Progenitor cell of endocrine pancreas (in vitro differentiated cells): ENCODE data around the gene CACNA1B. TPM values are rescaled to one million over a fixed set of nuclear protein-coding genes. Genes with fewer than 3 reads are reported as not detected.

Source experiments
- DNase-seq: peaks from one replicate; pipeline ENCODE4 v3.0.0; 2021; ENCODE audit warnings: low spot score; ENCODE audit not compliant: unreplicated experiment
- H3K27ac Mint-ChIP-seq: 2 replicates; pipeline ENCODE4 v1.8.0; 2021; ENCODE audit warnings: mild to moderate bottlenecking, moderate library complexity, mixed read lengths
- H3K27me3 Mint-ChIP-seq: 2 replicates; pipeline ENCODE4 v1.8.0; 2021; ENCODE audit warnings: mixed read lengths
- H3K36me3 Mint-ChIP-seq: 2 replicates; pipeline ENCODE4 v1.8.0; 2022; ENCODE audit warnings: mixed read lengths; ENCODE audit not compliant: insufficient read depth
- H3K4me1 Mint-ChIP-seq: 2 replicates; pipeline ENCODE4 v1.8.0; 2021; ENCODE audit warnings: low read depth, mixed read lengths
- H3K4me3 Mint-ChIP-seq: 2 replicates; pipeline ENCODE4 v1.8.0; 2021; ENCODE audit warnings: low read depth, mild to moderate bottlenecking, moderate library complexity, mixed read lengths
- H3K9me3 Mint-ChIP-seq: 2 replicates; pipeline ENCODE4 v1.8.0; 2021; ENCODE audit warnings: low read depth, mixed read lengths
- total RNA-seq: library from RNA; stranded (reverse); gene quantifications from 2 replicates; pipeline ENCODE4 v1.2.1, GENCODE V29; 2021
- TF ChIP-seq, protein P1 (sequence below): fragments of 200-600 bp; sonication (generic); IDR thresholded peaks from one replicate; pipeline ENCODE4 v1.5.0; 2021; ENCODE audit warnings: antibody characterized with exemption, mild to moderate bottlenecking; ENCODE audit not compliant: unreplicated experiment

Gene CACNA1B
- total RNA-seq, 1 donor from 2014 or later: 2.4 TPM

DNA sequence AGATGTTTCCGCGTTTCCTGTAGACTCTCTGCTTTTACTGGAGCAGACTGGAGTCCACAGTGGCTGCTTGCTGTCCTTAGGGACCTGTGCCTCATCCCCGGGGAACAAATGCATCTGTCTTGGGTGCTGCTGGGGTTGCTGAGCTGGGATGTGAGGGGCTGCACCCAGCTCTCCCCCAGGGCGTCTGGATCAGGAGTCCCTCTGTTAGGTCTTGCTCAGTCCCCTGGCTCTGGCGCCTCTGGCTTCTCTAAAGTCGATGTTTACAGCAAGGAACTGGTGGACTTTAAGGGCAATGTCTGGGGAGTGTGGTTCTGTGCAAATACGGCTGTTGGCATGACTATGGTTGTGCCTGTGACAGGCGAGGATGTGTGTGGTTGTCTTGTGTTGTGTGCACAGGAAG is 91.4 kb downstream of the CACNA1B start:
- TF ChIP-seq, protein P1, sequence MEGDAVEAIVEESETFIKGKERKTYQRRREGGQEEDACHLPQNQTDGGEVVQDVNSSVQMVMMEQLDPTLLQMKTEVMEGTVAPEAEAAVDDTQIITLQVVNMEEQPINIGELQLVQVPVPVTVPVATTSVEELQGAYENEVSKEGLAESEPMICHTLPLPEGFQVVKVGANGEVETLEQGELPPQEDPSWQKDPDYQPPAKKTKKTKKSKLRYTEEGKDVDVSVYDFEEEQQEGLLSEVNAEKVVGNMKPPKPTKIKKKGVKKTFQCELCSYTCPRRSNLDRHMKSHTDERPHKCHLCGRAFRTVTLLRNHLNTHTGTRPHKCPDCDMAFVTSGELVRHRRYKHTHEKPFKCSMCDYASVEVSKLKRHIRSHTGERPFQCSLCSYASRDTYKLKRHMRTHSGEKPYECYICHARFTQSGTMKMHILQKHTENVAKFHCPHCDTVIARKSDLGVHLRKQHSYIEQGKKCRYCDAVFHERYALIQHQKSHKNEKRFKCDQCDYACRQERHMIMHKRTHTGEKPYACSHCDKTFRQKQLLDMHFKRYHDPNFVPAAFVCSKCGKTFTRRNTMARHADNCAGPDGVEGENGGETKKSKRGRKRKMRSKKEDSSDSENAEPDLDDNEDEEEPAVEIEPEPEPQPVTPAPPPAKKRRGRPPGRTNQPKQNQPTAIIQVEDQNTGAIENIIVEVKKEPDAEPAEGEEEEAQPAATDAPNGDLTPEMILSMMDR: no peak
- no peak for DNase-seq
- H3K4me1 Mint-ChIP-seq: no peaks in the 10 kb centered on the region
- no peaks in the 10 kb centered on the region for H3K9me3 Mint-ChIP-seq
- no peak overlapping the region for H3K4me3 Mint-ChIP-seq
- no peaks in the 10 kb centered on the region for H3K36me3 Mint-ChIP-seq
- H3K27me3 Mint-ChIP-seq: peaks cover 6% of the 10 kb centered on the region
- H3K27ac Mint-ChIP-seq: no peak overlapping the region

DNA sequence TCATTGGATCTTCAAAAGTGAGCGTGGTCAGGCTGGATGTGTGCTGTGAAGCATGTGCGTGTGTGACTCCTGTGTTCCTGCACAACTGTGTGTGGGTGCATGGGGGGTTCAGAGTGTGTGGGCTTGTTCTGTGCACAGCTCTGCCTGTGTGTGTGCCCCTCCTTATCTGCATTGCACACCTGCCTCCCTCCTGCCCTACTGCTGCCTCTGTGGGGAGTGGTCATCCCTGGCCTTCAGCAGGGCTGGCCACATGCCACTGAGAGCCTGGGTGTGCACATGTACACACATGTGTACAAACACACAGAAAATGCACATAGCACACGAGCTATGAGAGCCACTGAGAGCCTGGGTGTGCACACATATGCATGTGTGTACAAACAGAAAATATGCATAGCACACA is 92.1 kb downstream of the CACNA1B start:
- H3K27ac Mint-ChIP-seq: no peak overlapping the region

DNA sequence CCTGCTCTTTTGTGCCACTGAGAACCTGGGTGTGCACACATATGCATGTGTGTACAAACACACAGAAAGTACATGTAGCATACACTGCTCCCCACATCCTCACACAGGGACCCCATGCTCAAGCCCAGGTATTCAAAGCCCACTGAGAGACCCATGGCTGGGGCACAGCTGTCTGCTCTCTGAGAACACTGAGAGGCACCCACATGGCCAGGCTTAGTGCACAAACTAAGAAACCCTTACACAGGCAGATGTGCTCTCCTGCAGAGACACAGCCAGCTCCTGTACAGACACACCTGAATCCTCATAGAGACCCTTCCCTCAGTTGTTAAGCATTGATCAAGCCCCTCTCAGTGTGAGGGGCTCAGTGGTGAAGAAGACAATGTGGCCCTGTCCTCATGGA is 92.5 kb downstream of the CACNA1B start:
- DNase-seq: no peak
- no peaks in the 10 kb centered on the region for H3K4me1 Mint-ChIP-seq
- H3K27me3 Mint-ChIP-seq: peaks cover 6% of the 10 kb centered on the region
- H3K4me3 Mint-ChIP-seq: no peak overlapping the region
- H3K36me3 Mint-ChIP-seq: no peaks in the 10 kb centered on the region
- TF ChIP-seq, protein P1: no peak
- H3K27ac Mint-ChIP-seq: peak overlapping the region; percentile 26
- no peaks in the 10 kb centered on the region for H3K9me3 Mint-ChIP-seq

More for the DNA sequence above, 92.1 kb downstream of the CACNA1B start:
- no peak for DNase-seq
- Mint-ChIP-seq H3K27me3 (peaks cover 6% of the 10 kb centered on the region), H3K36me3 (no peaks in the 10 kb centered on the region), H3K9me3 (no peaks in the 10 kb centered on the region), H3K4me3 (no peak overlapping the region), H3K4me1 (no peaks in the 10 kb centered on the region)
- TF ChIP-seq, protein P1: no peak

DNA sequence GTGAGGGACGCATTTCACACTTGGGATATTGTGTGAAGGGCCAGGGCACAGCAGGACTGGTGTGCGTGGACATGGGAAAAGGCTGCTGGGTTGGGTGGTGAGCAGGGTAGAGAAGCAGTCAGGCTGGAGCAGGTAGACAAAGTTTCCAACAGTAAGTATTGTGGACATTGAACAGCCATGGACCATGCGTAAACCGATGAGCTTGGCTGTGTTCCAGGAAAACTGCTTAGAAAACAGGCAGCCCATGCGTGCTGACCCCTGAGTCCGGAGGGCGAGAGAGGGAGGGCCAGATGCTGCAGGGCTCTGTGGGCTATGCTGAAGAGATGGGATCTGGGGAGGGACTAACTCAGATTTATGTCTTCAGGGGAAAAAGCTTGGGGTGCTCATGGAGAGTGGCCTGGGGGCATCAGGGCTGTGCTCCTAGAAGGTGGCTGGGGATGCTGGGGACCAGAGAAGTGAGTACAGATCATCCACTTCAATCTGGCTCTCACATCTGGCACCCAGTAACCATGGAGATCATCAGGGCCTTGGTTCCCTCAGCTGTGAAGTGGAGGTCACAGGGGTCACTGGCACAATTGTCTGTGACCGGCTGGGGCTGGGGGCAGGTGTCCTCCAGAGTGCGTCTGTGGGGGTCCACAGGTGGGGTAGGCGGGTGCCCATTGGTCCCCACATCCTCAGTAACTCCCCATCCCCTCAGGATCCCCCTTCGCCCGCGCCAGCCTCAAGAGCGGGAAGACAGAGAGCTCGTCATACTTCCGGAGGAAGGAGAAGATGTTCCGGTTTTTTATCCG is 93.3 kb downstream of the CACNA1B start:
- no peak overlapping the region for H3K27ac Mint-ChIP-seq
- H3K27me3 Mint-ChIP-seq: peaks cover 6% of the 10 kb centered on the region
- no peaks in the 10 kb centered on the region for H3K36me3 Mint-ChIP-seq
- DNase-seq: no peak
- TF ChIP-seq, protein P1: no peak
- H3K4me3 Mint-ChIP-seq: no peak overlapping the region
- no peaks in the 10 kb centered on the region for H3K4me1 Mint-ChIP-seq
- H3K9me3 Mint-ChIP-seq: no peaks in the 10 kb centered on the region

DNA sequence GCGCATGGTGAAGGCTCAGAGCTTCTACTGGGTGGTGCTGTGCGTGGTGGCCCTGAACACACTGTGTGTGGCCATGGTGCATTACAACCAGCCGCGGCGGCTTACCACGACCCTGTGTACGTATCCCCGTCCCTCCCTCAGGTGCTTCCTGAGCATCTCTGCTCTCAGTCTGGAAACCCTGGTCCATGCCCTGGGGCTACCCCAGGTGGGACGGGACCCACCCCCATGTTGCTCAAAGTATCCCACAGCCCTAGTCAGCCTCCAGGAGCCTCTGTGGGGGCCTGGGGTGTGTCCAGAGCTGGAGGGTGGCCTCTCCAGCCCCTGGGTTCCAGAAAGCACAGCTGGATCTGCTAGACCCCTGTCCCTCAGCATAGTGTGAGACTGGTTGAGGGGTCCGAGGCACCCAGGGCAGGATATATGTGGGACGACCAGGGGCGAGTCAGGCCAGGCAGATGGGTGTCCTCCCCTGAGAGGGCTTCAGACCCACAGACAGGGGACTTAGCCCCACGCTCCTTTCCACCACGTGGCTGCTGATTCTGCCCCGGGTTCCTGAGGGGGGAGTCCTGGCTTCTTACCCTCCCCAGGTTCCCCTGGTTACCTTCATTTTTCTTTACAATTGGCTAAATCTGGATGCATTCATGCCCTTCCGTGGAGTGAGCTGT is 94.0 kb downstream of the CACNA1B start:
- Mint-ChIP-seq H3K36me3 (no peaks in the 10 kb centered on the region), H3K4me1 (no peaks in the 10 kb centered on the region), H3K9me3 (no peaks in the 10 kb centered on the region), H3K27ac (no peak overlapping the region), H3K27me3 (peaks cover 6% of the 10 kb centered on the region), H3K4me3 (no peak overlapping the region)
- TF ChIP-seq, protein P1: no peak
- DNase-seq: no peak
